HG03520 (cell line): ENCODE measurements around the gene IPCEF1.
"Not testable (repeated sequence)": the region's sequence is repeated elsewhere in the genome, so short reads cannot be mapped to it uniquely, and the experiment has no call there.

Experiments
- ATAC-seq: cut with Tn5 transposase; IDR thresholded peaks from one replicate; pipeline ENCODE4 v1.9.1; 2021; ENCODE audit warnings: mild to moderate bottlenecking, moderate library complexity; ENCODE audit not compliant: unreplicated experiment

Gene IPCEF1

GRCh38 chr6:154337406-154338005, 19.1 kb downstream of the IPCEF1 start:
- ATAC-seq, result no peak

GRCh38 chr6:154334147-154334546, 22.5 kb downstream of the IPCEF1 start:
- not testable (repeated sequence) for ATAC-seq

GRCh38 chr6:154331750-154332149, 24.9 kb downstream of the IPCEF1 start:
- no peak for ATAC-seq

GRCh38 chr6:154329350-154330170, 27.0 kb downstream of the IPCEF1 start:
- no peak for ATAC-seq

GRCh38 chr6:154327313-154327712, 29.3 kb downstream of the IPCEF1 start:
- not testable (repeated sequence) for ATAC-seq

GRCh38 chr6:154325142-154325541, 31.5 kb downstream of the IPCEF1 start:
- ATAC-seq, result no peak

GRCh38 chr6:154320181-154320580, 36.4 kb downstream of the IPCEF1 start:
- ATAC-seq, result no peak

GRCh38 chr6:154319231-154319858, 37.3 kb downstream of the IPCEF1 start:
- no peak for ATAC-seq

GRCh38 chr6:154318721-154319120, 37.9 kb downstream of the IPCEF1 start:
- ATAC-seq, result no peak

- ATAC-seq, result no peak
These were observed 40.5 kb downstream of the IPCEF1 start for GRCh38 chr6:154316131-154316530.

- no peak for ATAC-seq
These were observed 42.5 kb downstream of the IPCEF1 start for GRCh38 chr6:154314084-154314483.

GRCh38 chr6:154308986-154309385, 47.6 kb downstream of the IPCEF1 start:
- ATAC-seq, result no peak

- ATAC-seq, result no peak
These were observed 48.7 kb downstream of the IPCEF1 start for GRCh38 chr6:154307696-154308425.

GRCh38 chr6:154307147-154307546, 49.5 kb downstream of the IPCEF1 start:
- ATAC-seq, result not testable (repeated sequence)

GRCh38 chr6:154306696-154307095, 49.9 kb downstream of the IPCEF1 start:
- no peak for ATAC-seq

- ATAC-seq, result no peak
These were observed 52.4 kb downstream of the IPCEF1 start for GRCh38 chr6:154304191-154304590.

- not testable (repeated sequence) for ATAC-seq
These were observed 53.0 kb downstream of the IPCEF1 start for GRCh38 chr6:154303642-154304041.

GRCh38 chr6:154301839-154302752, 54.5 kb downstream of the IPCEF1 start:
- ATAC-seq, result peak; percentile 97

- no peak for ATAC-seq
These were observed 55.4 kb downstream of the IPCEF1 start for GRCh38 chr6:154301086-154301625.

- peak; percentile 30 for ATAC-seq
These were observed 58.3 kb downstream of the IPCEF1 start for GRCh38 chr6:154298297-154298696.
